Naive thymus-derived CD4-positive, alpha-beta T cell (primary cell): ENCODE measurements around the gene NFXL1. TPM values are rescaled to one million over a fixed set of nuclear protein-coding genes. Genes with fewer than 3 reads are reported as not detected.

Experiments
- ATAC-seq: fragments of 150-1000 bp; cut with Tn5 transposase; 2 replicates; pipeline ENCODE4 v1.10.0; 2021; ENCODE audit warnings: mild to moderate bottlenecking, moderate library complexity
- CTCF ChIA-PET: fragments of 350-600 bp; sonication (Branson Sonifier 250); formaldehyde crosslinking; loops from one replicate; lab custom pipeline; 2021; ENCODE audit warnings: antibody characterized with exemption; lab: Charles Lee
- POLR2A ChIA-PET: fragments of 350-600 bp; sonication (Branson Sonifier 250); formaldehyde crosslinking; loops from one replicate; lab custom pipeline; 2021; ENCODE audit warnings: antibody characterized with exemption, inconsistent platforms; lab: Charles Lee
- DNase-seq, 9 donors: peaks; one replicate each; pipeline versions ENCODE4 v3.0.0 to v3.0.0-alpha.2; 2020 to 2022; ENCODE audit warnings: mixed read lengths in 1 of 9
- H3K27ac ChIP-seq: one replicate; pipeline ENCODE4 v1.7.0; 2013; ENCODE audit warnings: mild to moderate bottlenecking, low read depth, low read length, moderate library complexity
- H3K27me3 ChIP-seq, 2 donors: one replicate each; pipeline ENCODE4 v1.7.0; 2013; ENCODE audit warnings: low read length in 2 of 2, mild to moderate bottlenecking in 2 of 2, moderate library complexity in 2 of 2; ENCODE audit not compliant: control insufficient read depth in 2 of 2, insufficient read depth in 2 of 2
- H3K36me3 ChIP-seq, 3 experiments: 1 replicate in 2 of 3; 2 replicates in 1 of 3; pipeline ENCODE4 v1.7.0; 2013; ENCODE audit warnings: low read length in 3 of 3, mild to moderate bottlenecking in 3 of 3, moderate library complexity in 1 of 3; ENCODE audit not compliant: insufficient read depth in 3 of 3, control insufficient read depth in 2 of 3
- H3K4me1 ChIP-seq, 2 donors: one replicate each; pipeline ENCODE4 v1.7.0; 2013; ENCODE audit warnings: low read length in 2 of 2, mild to moderate bottlenecking in 2 of 2, moderate library complexity in 1 of 2; ENCODE audit not compliant: control insufficient read depth in 2 of 2, insufficient read depth in 2 of 2
- H3K4me3 ChIP-seq: 2 replicates; pipeline ENCODE4 v1.7.0; 2013; ENCODE audit warnings: mild to moderate bottlenecking, low read length
- H3K9me3 ChIP-seq, 3 experiments: 1 replicate in 2 of 3; 2 replicates in 1 of 3; pipeline ENCODE4 v1.7.0; 2013; ENCODE audit warnings: low read length in 3 of 3; ENCODE audit not compliant: control insufficient read depth in 2 of 3
- H3K27ac Mint-ChIP-seq, 9 donors: one replicate each; pipeline ENCODE4 v1.8.0; 2020 to 2022; ENCODE audit warnings: mixed read lengths in 9 of 9, mild to moderate bottlenecking in 8 of 9, moderate library complexity in 5 of 9, inconsistent platforms in 2 of 9
- H3K27me3 Mint-ChIP-seq, 5 donors: one replicate each; pipeline ENCODE4 v1.8.0; 2021 to 2022; ENCODE audit warnings: mixed read lengths in 5 of 5, mild to moderate bottlenecking in 1 of 5
- H3K36me3 Mint-ChIP-seq, 5 donors: one replicate each; pipeline ENCODE4 v1.8.0; 2020 to 2022; ENCODE audit warnings: mixed read lengths in 5 of 5, mild to moderate bottlenecking in 3 of 5, inconsistent platforms in 1 of 5
- H3K4me1 Mint-ChIP-seq, 7 donors: one replicate each; pipeline ENCODE4 v1.8.0; 2020 to 2022; ENCODE audit warnings: mixed read lengths in 7 of 7, mild to moderate bottlenecking in 3 of 7, inconsistent platforms in 1 of 7
- H3K4me3 Mint-ChIP-seq, 10 donors: one replicate each; pipeline ENCODE4 v1.8.0; 2020 to 2022; ENCODE audit warnings: mild to moderate bottlenecking in 10 of 10, mixed read lengths in 10 of 10, moderate library complexity in 6 of 10, inconsistent platforms in 2 of 10
- H3K9me3 Mint-ChIP-seq, 11 donors: one replicate each; pipeline ENCODE4 v1.8.0; 2020 to 2022; ENCODE audit warnings: mixed read lengths in 11 of 11, mild to moderate bottlenecking in 4 of 11, inconsistent platforms in 1 of 11, moderate library complexity in 1 of 11
- intact Hi-C, 2 donors: fragments of 100-400 bp; cut with micrococcal nuclease; formaldehyde crosslinking; loops; one replicate each; pipeline ENCODE4 v1.15.1; 2023
- polyA plus RNA-seq, 2 donors: library from polyadenylated mRNA; unstranded; fragments of 300-500 nt; fragmentation: Illumina TruSeq; gene quantifications; one replicate each; pipeline ENCODE4 v1.2.3, GENCODE V29; 2021
- total RNA-seq, 6 experiments: library from RNA in 5 of 6; stranded (reverse) in 5 of 6; gene quantifications; 1 replicate in 5 of 6; 2 replicates in 1 of 6; pipeline ENCODE4 v1.2.3 and lab custom pipeline; 2021 to 2026

NFXL1 gene
- total and polyA plus RNA-seq, 7 experiments from 2014 or later, result 9.5 to 19.3 (median 12.2) TPM

DNA sequence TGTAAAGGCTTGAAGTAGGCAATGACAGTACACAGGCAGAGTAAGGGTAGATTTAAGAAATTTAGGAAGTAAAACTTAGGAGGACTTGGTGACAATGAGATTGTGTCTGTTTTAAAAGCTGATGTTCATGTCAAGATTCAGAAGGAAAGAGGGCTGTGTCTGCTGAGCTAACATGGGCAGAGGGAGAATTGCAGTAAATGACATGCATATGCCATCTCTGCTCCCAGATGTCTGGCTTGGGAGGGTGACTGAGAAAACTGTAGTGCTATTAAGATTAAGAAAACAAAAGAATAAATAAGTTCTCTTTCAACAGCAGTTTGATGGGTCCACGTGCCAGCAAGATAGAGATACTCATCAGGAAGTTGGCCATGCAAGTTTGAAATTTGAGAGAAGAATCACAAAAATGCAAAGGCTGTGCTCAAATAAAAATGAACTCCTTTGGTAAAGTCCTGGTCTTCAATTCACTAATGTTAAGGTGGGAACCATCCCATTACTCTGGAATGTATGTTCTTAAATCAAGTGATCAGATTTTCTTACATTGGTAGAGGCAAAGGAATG is 7.2 kb downstream of the NFXL1 start:
- H3K36me3 Mint-ChIP-seq, result peaks cover 7 to 42% (median 17%) of the 10 kb centered on the region in 5 donors
- intact Hi-C loops, result no loop called here

GRCh38 chr4:47899639-47900038 is 14.7 kb downstream of the NFXL1 start:
- intact Hi-C loops, result no loop called here

More for the DNA sequence above, 7.2 kb downstream of the NFXL1 start:
- Histone ChIP-seq H3K27me3 (no peaks in the 10 kb centered on the region), H3K36me3 (peaks cover 0 to 41% (median 3%) of the 10 kb centered on the region in 3 experiments), H3K27ac (no peak overlapping the region), H3K9me3 (no peaks in the 10 kb centered on the region), H3K4me1 (no peaks in the 10 kb centered on the region), H3K4me3 (no peak overlapping the region)
- CTCF ChIA-PET, result no interaction called here
- Mint-ChIP-seq H3K4me1 (peaks cover 0 to 33% (median 22%) of the 10 kb centered on the region in 7 donors), H3K4me3 (no peak overlapping the region), H3K27me3 (no peaks in the 10 kb centered on the region), H3K9me3 (no peaks in the 10 kb centered on the region), H3K27ac (peak overlapping the region in 2 of 9 donors; percentile 26 to 59)
- DNase-seq (no peak), ATAC-seq (no peak)
- POLR2A ChIA-PET, result no interaction called here

GRCh38 chr4:47891928-47892327 is 22.5 kb downstream of the NFXL1 start:
- Mint-ChIP-seq H3K36me3 (peaks cover 8 to 57% (median 40%) of the 10 kb centered on the region in 5 donors), H3K27me3 (no peaks in the 10 kb centered on the region), H3K9me3 (no peaks in the 10 kb centered on the region), H3K27ac (peak overlapping the region in 4 of 9 donors; percentile 1 to 38 (median 8)), H3K4me3 (no peak overlapping the region), H3K4me1 (peaks cover 6 to 18% (median 13%) of the 10 kb centered on the region in 7 donors)
- DNase-seq (peak in 3 of 9 donors; percentile 2 to 10 (median 10)), ATAC-seq (no peak)
- ChIA-PET POLR2A (no interaction called here), CTCF (no interaction called here)
- intact Hi-C loops, result loop anchor here in 1 of 2 donors (2.0 kb wide), 1 partner anchor 13 kb away; no protein-coding TSS in a partner anchor
- H3K27ac ChIP-seq, result no peak overlapping the region
- H3K27me3 ChIP-seq, result no peaks in the 10 kb centered on the region
- H3K9me3 ChIP-seq, result no peaks in the 10 kb centered on the region
- no peaks in the 10 kb centered on the region for H3K4me1 ChIP-seq
- H3K36me3 ChIP-seq, result peaks cover 4 to 32% (median 23%) of the 10 kb centered on the region in 3 experiments
- no peak overlapping the region for H3K4me3 ChIP-seq

More at GRCh38 chr4:47899639-47900038, 14.7 kb downstream of the NFXL1 start:
- CTCF ChIA-PET, result interaction anchor here (0.6 kb wide), 1 partner anchor 227 kb away, joined by 3 read pairs; no protein-coding TSS in a partner anchor
- Histone ChIP-seq H3K9me3 (no peaks in the 10 kb centered on the region), H3K36me3 (peaks cover 0 to 45% (median 24%) of the 10 kb centered on the region in 3 experiments), H3K4me3 (no peak overlapping the region), H3K27ac (no peak overlapping the region), H3K4me1 (no peaks in the 10 kb centered on the region), H3K27me3 (no peaks in the 10 kb centered on the region)
- ATAC-seq (no peak), DNase-seq (no peak)
- Mint-ChIP-seq H3K4me1 (peaks cover 0 to 1% (median 0%) of the 10 kb centered on the region in 7 donors), H3K4me3 (no peak overlapping the region), H3K27me3 (no peaks in the 10 kb centered on the region), H3K36me3 (peaks cover 4 to 55% (median 29%) of the 10 kb centered on the region in 5 donors), H3K27ac (no peak overlapping the region), H3K9me3 (no peaks in the 10 kb centered on the region)
- POLR2A ChIA-PET, result no interaction called here

DNA sequence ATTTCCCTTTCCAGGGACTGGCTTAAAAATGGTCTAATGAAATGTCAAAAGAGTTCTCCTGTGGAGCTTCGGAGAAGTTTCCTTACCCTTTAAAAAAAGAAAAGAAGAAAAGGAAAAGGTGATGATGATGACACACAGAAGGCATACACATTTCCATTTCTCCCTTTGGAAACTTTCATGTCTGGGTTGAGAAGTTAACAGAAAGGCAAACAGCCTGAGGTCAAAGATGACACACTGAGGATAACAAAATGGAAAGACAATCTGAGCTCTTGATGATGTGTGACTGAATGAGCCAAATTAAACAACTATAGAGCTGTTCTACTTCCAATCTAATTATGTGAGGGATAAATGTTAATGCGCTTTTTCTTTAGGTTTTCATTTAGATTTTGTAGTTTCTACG is 32.2 kb downstream of the NFXL1 start:
- H3K27me3 Mint-ChIP-seq, result no peaks in the 10 kb centered on the region
- DNase-seq (no peak), ATAC-seq (no peak)
- H3K4me1 Mint-ChIP-seq, result peaks cover 0 to 5% (median 0%) of the 10 kb centered on the region in 7 donors
- ChIA-PET CTCF (no interaction called here), POLR2A (no interaction called here)
- Histone ChIP-seq H3K36me3 (peaks cover 13 to 50% (median 13%) of the 10 kb centered on the region in 3 experiments), H3K4me3 (no peak overlapping the region), H3K9me3 (no peaks in the 10 kb centered on the region), H3K27me3 (no peaks in the 10 kb centered on the region), H3K27ac (no peak overlapping the region), H3K4me1 (no peaks in the 10 kb centered on the region)
- H3K36me3 Mint-ChIP-seq, result peaks cover 10 to 53% (median 24%) of the 10 kb centered on the region in 5 donors
- H3K27ac Mint-ChIP-seq, result no peak overlapping the region
- intact Hi-C loops, result no loop called here
- H3K4me3 Mint-ChIP-seq, result no peak overlapping the region
- H3K9me3 Mint-ChIP-seq, result no peaks in the 10 kb centered on the region

GRCh38 chr4:47879458-47879857 is 34.9 kb downstream of the NFXL1 start:
- peaks cover 13 to 48% (median 13%) of the 10 kb centered on the region in 3 experiments for H3K36me3 ChIP-seq
- Mint-ChIP-seq H3K4me3 (no peak overlapping the region), H3K27ac (peak overlapping the region in 1 of 9 donors; percentile 37), H3K9me3 (no peaks in the 10 kb centered on the region), H3K27me3 (no peaks in the 10 kb centered on the region), H3K36me3 (peaks cover 14 to 61% (median 41%) of the 10 kb centered on the region in 5 donors), H3K4me1 (peaks cover 0 to 6% (median under 1%) of the 10 kb centered on the region in 7 donors)
- H3K27me3 ChIP-seq, result no peaks in the 10 kb centered on the region
- H3K4me3 ChIP-seq, result no peak overlapping the region
- no peak for ATAC-seq
- no peaks in the 10 kb centered on the region for H3K9me3 ChIP-seq
- no peaks in the 10 kb centered on the region for H3K4me1 ChIP-seq
- no peak overlapping the region for H3K27ac ChIP-seq
- intact Hi-C loops, result no loop called here
- CTCF ChIA-PET, result no interaction called here
- no peak for DNase-seq
- POLR2A ChIA-PET, result no interaction called here

DNA sequence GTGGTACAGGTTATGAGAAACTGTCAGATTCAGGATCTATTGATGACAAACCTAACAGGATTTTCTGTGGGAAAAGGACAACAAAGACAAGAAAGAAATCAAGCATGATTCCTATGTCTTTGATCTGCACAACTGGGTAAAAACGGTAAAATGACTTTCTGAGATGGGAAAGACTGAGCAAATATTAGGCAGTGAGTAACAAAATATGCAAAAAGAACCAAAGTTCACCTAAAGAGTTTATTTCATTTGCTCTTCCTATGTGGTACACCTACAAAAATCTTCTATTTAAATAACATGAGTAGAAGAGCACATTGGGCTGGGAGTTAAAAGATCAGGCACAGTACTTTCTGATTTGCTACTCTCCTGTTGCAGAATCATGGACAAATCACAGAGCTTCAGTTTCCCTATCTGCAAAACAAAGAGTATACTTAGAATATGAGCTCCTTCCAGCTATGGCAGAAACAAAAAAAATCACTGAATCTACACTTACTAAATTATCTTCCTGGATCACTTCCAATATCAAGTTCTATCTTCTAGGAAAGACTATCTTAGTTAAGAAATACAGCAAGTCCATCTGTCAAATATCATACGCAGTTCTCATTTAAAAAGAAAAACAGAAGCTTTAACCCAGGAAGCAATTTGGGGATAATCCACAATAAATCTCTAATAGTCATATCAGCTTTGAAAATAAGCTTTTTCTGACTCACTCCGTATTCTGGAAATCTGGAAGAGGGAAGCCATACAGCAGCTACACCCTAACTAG is 37.4 kb downstream of the NFXL1 start:
- CTCF ChIA-PET, result no interaction called here
- no peaks in the 10 kb centered on the region for H3K4me1 ChIP-seq
- no peak overlapping the region for H3K4me3 Mint-ChIP-seq
- ATAC-seq (no peak), DNase-seq (no peak)
- H3K27ac Mint-ChIP-seq, result peak overlapping the region in 1 of 9 donors; percentile 33
- H3K9me3 Mint-ChIP-seq, result peaks cover 0 to 5% (median 0%) of the 10 kb centered on the region in 11 donors
- intact Hi-C loops, result no loop called here
- H3K4me1 Mint-ChIP-seq, result peaks cover 0 to 14% (median 7%) of the 10 kb centered on the region in 7 donors
- no peaks in the 10 kb centered on the region for H3K27me3 Mint-ChIP-seq
- no peak overlapping the region for H3K27ac ChIP-seq
- no peaks in the 10 kb centered on the region for H3K9me3 ChIP-seq
- H3K27me3 ChIP-seq, result no peaks in the 10 kb centered on the region
- H3K4me3 ChIP-seq, result no peak overlapping the region
- H3K36me3 Mint-ChIP-seq, result peaks cover 20 to 63% (median 59%) of the 10 kb centered on the region in 5 donors
- POLR2A ChIA-PET, result no interaction called here
- H3K36me3 ChIP-seq, result peaks cover 0 to 44% (median 6%) of the 10 kb centered on the region in 3 experiments
